Left renal pelvis (tissue), 4 donors: ENCODE results near the gene SLC10A2. TPM values are rescaled to one million over a fixed set of nuclear protein-coding genes. Genes with fewer than 3 reads are reported as not detected.

Experiments
- DNase-seq, 4 donors: peaks; one replicate each; pipeline ENCODE4 v3.0.0-alpha.2; 2013; ENCODE audit warnings: low read depth in 4 of 4, low spot score in 3 of 4
- polyA plus RNA-seq, 4 donors: library from polyadenylated mRNA; unstranded; fragments of 120-200 nt; gene quantifications; one replicate each; pipeline ENCODE4 v1.2.1, GENCODE V29; 2013; ENCODE audit not compliant: insufficient read length in 4 of 4

The SLC10A2 gene
- polyA plus RNA-seq, 4 donors = 0.56 to 0.76 (median 0.66) TPM; not detected in 1

GRCh38 chr13:102999499-102999898 lies 66.7 kb downstream of the SLC10A2 start:
- no peak for DNase-seq

Other genes with a start within 250 kb of the SLC10A2 start
- gene ERCC5, start 220.4 kb downstream of the SLC10A2 start, polyA plus RNA-seq = 10 to 100 TPM; 52.2 to 87.4 (median 83.4) TPM